Endothelial cell of umbilical vein (primary cell): Measurements from ENCODE around the gene SCAMP5. TPM values are rescaled to one million over a fixed set of nuclear protein-coding genes. Genes with fewer than 3 reads are reported as not detected.

Source experiments
- BruUV-seq: library from RNA; stranded (reverse); fragments of 400-500 nt; replicated peaks from 2 replicates; lab custom pipeline; 2021; lab: Mats Ljungman, UMichigan
- CTCF ChIA-PET: fragments of 300-600, 350-600 bp; sonication (Branson Sonifier 250); formaldehyde crosslinking; loops from one replicate; lab custom pipeline; 2021; ENCODE audit warnings: antibody characterized with exemption, inconsistent platforms; lab: Charles Lee
- POLR2A ChIA-PET: fragments of 300-600, 350-600 bp; sonication (Branson Sonifier 250); formaldehyde crosslinking; loops from one replicate; lab custom pipeline; 2021; ENCODE audit warnings: antibody characterized with exemption, inconsistent platforms; lab: Charles Lee
- DNase-seq: peaks from one replicate; pipeline ENCODE4 v3.0.0-alpha.2; 2011; ENCODE audit warnings: low read depth, low spot score
- FAIRE-seq: peaks from 2 replicates; lab custom pipeline; 2011; peaks lifted over from hg19 to GRCh38; lab: Jason Lieb, UNC
- H2AFZ ChIP-seq: 2 replicates; pipeline ENCODE4 v1.6.0; 2012; ENCODE audit warnings: low read depth, low read length, control low read depth, inconsistent platforms
- H3K27ac ChIP-seq: 2 replicates; pipeline ENCODE4 v1.5.1; 2011; ENCODE audit warnings: low read depth, mild to moderate bottlenecking, control low read depth, low read length, moderate library complexity; ENCODE audit not compliant: insufficient read depth
- H3K27me3 ChIP-seq, 2 experiments: 2 replicates each; pipeline versions ENCODE4 v1.6.0 to v1.6.1; 2011; ENCODE audit warnings: low read length in 2 of 2, mixed read lengths in 1 of 2; ENCODE audit not compliant: control insufficient read depth in 2 of 2, insufficient read depth in 2 of 2
- H3K36me3 ChIP-seq, 2 experiments: 2 replicates in 1 of 2; 3 replicates in 1 of 2; pipeline ENCODE4 v1.5.1; 2011; ENCODE audit warnings: low read length in 2 of 2, mild to moderate bottlenecking in 1 of 2, moderate library complexity in 1 of 2; ENCODE audit not compliant: control insufficient read depth in 2 of 2, insufficient read depth in 2 of 2; ENCODE audit errors: extremely low read depth in 1 of 2
- H3K4me1 ChIP-seq: 3 replicates; pipeline ENCODE4 v1.5.1; 2011; ENCODE audit warnings: mild to moderate bottlenecking, low read length; ENCODE audit not compliant: control insufficient read depth, insufficient read depth; ENCODE audit errors: extremely low read depth
- H3K4me2 ChIP-seq: 2 replicates; pipeline ENCODE4 v1.6.1; 2011; ENCODE audit warnings: low read length, control low read depth, mixed read lengths; ENCODE audit not compliant: insufficient read depth
- H3K4me3 ChIP-seq, 3 experiments: fragments of 200-600 bp in 1 of 3; sonication (generic), shearing (Covaris generic) in 1 of 3; replicated peaks in 1 of 3; 2 replicates each; pipeline ENCODE4 v1.5.1; 2011 to 2016; ENCODE audit warnings: control low read depth in 3 of 3, low read length in 3 of 3, mild to moderate bottlenecking in 2 of 3, inconsistent platforms in 1 of 3, low read depth in 1 of 3, moderate library complexity in 1 of 3; ENCODE audit not compliant: insufficient read depth in 1 of 3
- H3K79me2 ChIP-seq: 2 replicates; pipeline ENCODE4 v1.6.0; 2012; ENCODE audit warnings: low read length, inconsistent platforms; ENCODE audit not compliant: control insufficient read depth, insufficient read depth
- H3K9ac ChIP-seq: replicated peaks from 2 replicates; pipeline ENCODE3; 2011; ENCODE audit warnings: low read length, control low read depth; ENCODE audit not compliant: insufficient read depth; ENCODE audit errors: extremely low read depth
- H3K9me1 ChIP-seq: replicated peaks from 3 replicates; pipeline ENCODE4 v1.6.0; 2011; ENCODE audit warnings: mild to moderate bottlenecking, low read length; ENCODE audit not compliant: control insufficient read depth, insufficient read depth; ENCODE audit errors: extremely low read depth
- H3K9me3 ChIP-seq: replicated peaks from 2 replicates; pipeline ENCODE4 v1.5.1; 2012; ENCODE audit warnings: low read length, inconsistent platforms; ENCODE audit not compliant: control insufficient read depth, insufficient read depth
- H4K20me1 ChIP-seq: replicated peaks from 2 replicates; pipeline ENCODE3; 2011; ENCODE audit warnings: mild to moderate bottlenecking, low read length; ENCODE audit not compliant: control insufficient read depth, insufficient read depth; ENCODE audit errors: extremely low read depth
- CTCF ChIP-seq, 2 donors: IDR thresholded peaks; 1 replicate in 1 of 2; 2 replicates in 1 of 2; pipeline ENCODE4 v1.5.1; 2011; ENCODE audit warnings: low read length in 2 of 2, mild to moderate bottlenecking in 2 of 2, moderate library complexity in 2 of 2, control low read depth in 1 of 2, inconsistent platforms in 1 of 2, low read depth in 1 of 2; ENCODE audit not compliant: insufficient read depth in 1 of 2; ENCODE audit errors: extremely low read depth in 1 of 2
- EZH2 ChIP-seq: IDR thresholded peaks from 2 replicates; pipeline ENCODE4 v1.6.1; 2012; ENCODE audit warnings: borderline replicate concordance, low read depth, mild to moderate bottlenecking, moderate library complexity, low read length, inconsistent platforms; ENCODE audit not compliant: severe bottlenecking
- FOS ChIP-seq: IDR thresholded peaks from 2 replicates; pipeline ENCODE4 v1.6.1; 2011; ENCODE audit warnings: mild to moderate bottlenecking, low read length, moderate library complexity, borderline replicate concordance; ENCODE audit not compliant: insufficient read depth
- GATA2 ChIP-seq: IDR thresholded peaks from 2 replicates; pipeline ENCODE4 v1.7.0; 2011; ENCODE audit warnings: low read depth, mild to moderate bottlenecking, moderate library complexity, mixed read lengths, low read length; ENCODE audit not compliant: insufficient read length, insufficient read depth
- JUN ChIP-seq: IDR thresholded peaks from 2 replicates; pipeline ENCODE4 v1.6.1; 2011; ENCODE audit warnings: borderline replicate concordance, low read depth; ENCODE audit not compliant: insufficient read length, insufficient read depth
- MAX ChIP-seq: IDR thresholded peaks from 2 replicates; pipeline ENCODE4 v1.6.1; 2011; ENCODE audit not compliant: insufficient read depth, insufficient read length
- MYC ChIP-seq: IDR thresholded peaks from one replicate; pipeline ENCODE4 v1.6.1; 2011; ENCODE audit warnings: mild to moderate bottlenecking, low read depth, low read length
- POLR2A ChIP-seq: IDR thresholded peaks from 2 replicates; pipeline ENCODE4 v1.6.1; 2012; ENCODE audit warnings: low read depth, mild to moderate bottlenecking, control low read depth, low read length
- POLR2AphosphoS5 ChIP-seq: IDR thresholded peaks from 2 replicates; pipeline ENCODE4 v1.6.1; 2012; ENCODE audit warnings: low read depth, mild to moderate bottlenecking, control low read depth, low read length, moderate library complexity; ENCODE audit not compliant: insufficient read depth
- dilution Hi-C: fragments of 300-500 bp; cut with MboI; formaldehyde crosslinking; loops from one replicate; pipeline ENCODE4 v1.15.0; 2019; ENCODE audit warnings: low sequenced_read_pairs; ENCODE audit not compliant: extremely low pct_ligation_motif_present
- intact Hi-C: fragments of 100-400 bp; cut with micrococcal nuclease; formaldehyde crosslinking; loops from one replicate; pipeline ENCODE4 v1.10.0; 2022
- polyA plus RNA-seq, 4 experiments: library from polyadenylated mRNA; depleted of rRNA in 3 of 4; stranded (reverse) in 3 of 4; unstranded in 1 of 4; fragments of >200 nt; gene quantifications; 2 replicates each; pipeline versions ENCODE4 v1.2.1 to v1.2.3, GENCODE V29; 2011 to 2012; ENCODE audit warnings: missing spikeins in 1 of 4
- total RNA-seq: library from RNA; stranded (reverse); gene quantifications from 2 replicates; pipeline ENCODE4 v1.2.3, GENCODE V29; 2021

Gene SCAMP5
- total and polyA plus RNA-seq, 2 donors (not counting 3 experiments of a cell fraction or from before 2014, with no cell fraction given), result 1.9 to 6.2 TPM

- no peak overlapping the region for H3K4me3 ChIP-seq
- CTCF ChIA-PET, result no interaction called here
- no peaks in the 10 kb centered on the region for H3K4me1 ChIP-seq
- H3K9ac ChIP-seq, result no peak overlapping the region
- no peak overlapping the region for H3K4me2 ChIP-seq
- no TSS peak for BruUV-seq
- no peak overlapping the region for H2AFZ ChIP-seq
- intact Hi-C loops, result no loop called here
- H4K20me1 ChIP-seq, result no peaks in the 10 kb centered on the region
- H3K9me3 ChIP-seq, result no peaks in the 10 kb centered on the region
- H3K9me1 ChIP-seq, result no peaks in the 10 kb centered on the region
- POLR2A ChIA-PET, result no interaction called here
- no peak for TF ChIP-seq POLR2AphosphoS5
- no peak for TF ChIP-seq GATA2
- TF ChIP-seq MYC, result no peak
- no peak for TF ChIP-seq JUN
- TF ChIP-seq EZH2, result no peak
- no peak for TF ChIP-seq FOS
- no peak for TF ChIP-seq CTCF (IDR thresholded peaks at IDR 0.05; ENCODE audit: extremely low read depth in 1 of 2, insufficient read depth in 1 of 2, low read depth in 1 of 2, low read length in 2 of 2)
- TF ChIP-seq MAX, result no peak
- no peak for TF ChIP-seq POLR2A
- DNase-seq (no peak), FAIRE-seq (no peak)
- no peaks in the 10 kb centered on the region for H3K36me3 ChIP-seq
- no peaks in the 10 kb centered on the region for H3K27me3 ChIP-seq
- dilution Hi-C loops, result no loop called here
- H3K27ac ChIP-seq, result no peak overlapping the region
- no peaks in the 10 kb centered on the region for H3K79me2 ChIP-seq
Measured at GRCh38 chr15:75062706-75063105, 67.3 kb downstream of the SCAMP5 start.
